Measurements from ENCODE around the gene PRMT5. TPM values are rescaled to one million over a fixed set of nuclear protein-coding genes. Genes with fewer than 3 reads are reported as not detected.

The PRMT5 gene
- total RNA-seq, 6 donors from 2014 or later = 21.4 to 51.3 (median 39.2) TPM

GRCh38 chr14:22882064-22882463 lies 47.1 kb downstream of the PRMT5 start:
- WGBS, 2 donors = 34 to 41% methylated on average over 7 of the region's 7 CpGs
- no peak overlapping the region for H3K27ac ChIP-seq
- peaks cover 11 to 27% (median 24%) of the 10 kb centered on the region in 4 donors for H3K4me1 ChIP-seq
- no peak for TF ChIP-seq EP300 (IDR thresholded peaks at IDR 0.05)
- no peak for TF ChIP-seq POLR2A (IDR thresholded peaks at IDR 0.05)
- no peak for TF ChIP-seq POLR2AphosphoS5 (IDR thresholded peaks at IDR 0.05)
- no peak for TF ChIP-seq CTCF (IDR thresholded peaks at IDR 0.05)
- peaks cover 13 to 25% (median 16%) of the 10 kb centered on the region in 4 donors for H3K36me3 ChIP-seq
- no peak overlapping the region for H3K4me3 ChIP-seq
- no peaks in the 10 kb centered on the region for H3K9me3 ChIP-seq
- ATAC-seq (ENCODE audit: low FRiP score in 2 of 2) = no peak
- DNase-seq = no peak
- no peaks in the 10 kb centered on the region for H3K27me3 ChIP-seq

GRCh38 chr14:22878271-22879246 lies 50.6 kb downstream of the PRMT5 start:
- Histone ChIP-seq H3K9me3 (no peaks in the 10 kb centered on the region), H3K36me3 (peaks cover 41 to 60% (median 51%) of the 10 kb centered on the region in 4 donors), H3K4me1 (peaks cover 9 to 26% (median 17%) of the 10 kb centered on the region in 4 donors), H3K4me3 (no peak overlapping the region), H3K27me3 (no peaks in the 10 kb centered on the region), H3K27ac (no peak overlapping the region)
- WGBS, 2 donors = 77 to 83% methylated on average over 7 to 8 of the region's 8 CpGs
- no peak for DNase-seq
- ATAC-seq (ENCODE audit: low FRiP score in 2 of 2) = no peak
- TF ChIP-seq POLR2AphosphoS5 (IDR thresholded peaks at IDR 0.05) = no peak
- no peak for TF ChIP-seq POLR2A (IDR thresholded peaks at IDR 0.05)
- no peak for TF ChIP-seq EP300 (IDR thresholded peaks at IDR 0.05)
- TF ChIP-seq CTCF (IDR thresholded peaks at IDR 0.05) = no peak

- Histone ChIP-seq H3K4me3 (no peak overlapping the region), H3K4me1 (peaks cover 10 to 23% (median 13%) of the 10 kb centered on the region in 4 donors), H3K9me3 (no peaks in the 10 kb centered on the region), H3K36me3 (peaks cover 42 to 65% (median 55%) of the 10 kb centered on the region in 4 donors), H3K27ac (no peak overlapping the region), H3K27me3 (no peaks in the 10 kb centered on the region)
- TF ChIP-seq POLR2A (IDR thresholded peaks at IDR 0.05) (no peak), EP300 (IDR thresholded peaks at IDR 0.05) (no peak), CTCF (IDR thresholded peaks at IDR 0.05) (no peak), POLR2AphosphoS5 (IDR thresholded peaks at IDR 0.05) (no peak)
- WGBS, 2 donors = 98% methylated on average over 8 to 22 of the region's 22 CpGs
- DNase-seq (peak in 1 of 2 donors; percentile 81), ATAC-seq (ENCODE audit: low FRiP score in 2 of 2) (no peak)
These were observed 52.1 kb downstream of the PRMT5 start for GRCh38 chr14:22877000-22877501.

- 98 to 100% methylated on average over 13 to 18 of the region's 20 CpGs for WGBS, 2 donors
- ATAC-seq (ENCODE audit: low FRiP score in 2 of 2) (no peak), DNase-seq (no peak)
- Histone ChIP-seq H3K4me1 (peaks cover 10 to 27% (median 17%) of the 10 kb centered on the region in 4 donors), H3K4me3 (no peak overlapping the region), H3K9me3 (no peaks in the 10 kb centered on the region), H3K36me3 (peaks cover 42 to 65% (median 55%) of the 10 kb centered on the region in 4 donors), H3K27ac (no peak overlapping the region), H3K27me3 (no peaks in the 10 kb centered on the region)
- TF ChIP-seq EP300 (IDR thresholded peaks at IDR 0.05) (no peak), CTCF (IDR thresholded peaks at IDR 0.05) (no peak), POLR2AphosphoS5 (IDR thresholded peaks at IDR 0.05) (no peak), POLR2A (IDR thresholded peaks at IDR 0.05) (no peak)
These were observed 53.3 kb downstream of the PRMT5 start for GRCh38 chr14:22875748-22876319.

Data from upper lobe of left lung (tissue), 6 donors.